Parathyroid adenoma (tissue), 2 donors: ENCODE data around the gene LRRC46.

Experiments
- H2AFZ ChIP-seq: fragments of 300-600 bp; sonication (generic); one replicate; pipeline ENCODE4 v1.7.0; 2017; ENCODE audit warnings: antibody characterized with exemption, mild to moderate bottlenecking
- H3K27ac ChIP-seq: fragments of 300-600 bp; sonication (generic); one replicate; pipeline ENCODE4 v1.7.0; 2017
- H3K27me3 ChIP-seq: fragments of 300-600 bp; sonication (generic); one replicate; pipeline ENCODE4 v1.7.0; 2017; ENCODE audit warnings: low read length; ENCODE audit not compliant: control insufficient read depth, insufficient read depth
- H3K36me3 ChIP-seq: fragments of 300-600 bp; sonication (generic); one replicate; pipeline ENCODE4 v1.7.0; 2017; ENCODE audit warnings: low read length; ENCODE audit not compliant: control insufficient read depth, insufficient read depth
- H3K4me1 ChIP-seq: fragments of 300-600 bp; sonication (generic); one replicate; pipeline ENCODE4 v1.7.0; 2017; ENCODE audit warnings: control low read depth
- H3K4me2 ChIP-seq: fragments of 300-600 bp; sonication (generic); one replicate; pipeline ENCODE4 v1.7.0; 2017; ENCODE audit warnings: low read length
- H3K4me3 ChIP-seq: fragments of 300-600 bp; sonication (generic); one replicate; pipeline ENCODE4 v1.7.0; 2017; ENCODE audit warnings: low read depth, low read length
- H3K79me2 ChIP-seq: fragments of 300-600 bp; sonication (generic); one replicate; pipeline ENCODE4 v1.7.0; 2017; ENCODE audit warnings: control low read depth
- H3K9ac ChIP-seq: fragments of 300-600 bp; sonication (generic); one replicate; pipeline ENCODE4 v1.7.0; 2017; ENCODE audit warnings: mild to moderate bottlenecking
- H3K9me3 ChIP-seq: fragments of 300-600 bp; sonication (generic); one replicate; pipeline ENCODE4 v1.7.0; 2017; ENCODE audit warnings: low read length; ENCODE audit not compliant: control insufficient read depth
- CTCF ChIP-seq: fragments of 300-600 bp; sonication (generic); IDR thresholded peaks from one replicate; pipeline ENCODE4 v1.7.0; 2017; ENCODE audit warnings: antibody characterized with exemption, mild to moderate bottlenecking
- donor health status: primary hyperparathyroidism.

Gene LRRC46

DNA sequence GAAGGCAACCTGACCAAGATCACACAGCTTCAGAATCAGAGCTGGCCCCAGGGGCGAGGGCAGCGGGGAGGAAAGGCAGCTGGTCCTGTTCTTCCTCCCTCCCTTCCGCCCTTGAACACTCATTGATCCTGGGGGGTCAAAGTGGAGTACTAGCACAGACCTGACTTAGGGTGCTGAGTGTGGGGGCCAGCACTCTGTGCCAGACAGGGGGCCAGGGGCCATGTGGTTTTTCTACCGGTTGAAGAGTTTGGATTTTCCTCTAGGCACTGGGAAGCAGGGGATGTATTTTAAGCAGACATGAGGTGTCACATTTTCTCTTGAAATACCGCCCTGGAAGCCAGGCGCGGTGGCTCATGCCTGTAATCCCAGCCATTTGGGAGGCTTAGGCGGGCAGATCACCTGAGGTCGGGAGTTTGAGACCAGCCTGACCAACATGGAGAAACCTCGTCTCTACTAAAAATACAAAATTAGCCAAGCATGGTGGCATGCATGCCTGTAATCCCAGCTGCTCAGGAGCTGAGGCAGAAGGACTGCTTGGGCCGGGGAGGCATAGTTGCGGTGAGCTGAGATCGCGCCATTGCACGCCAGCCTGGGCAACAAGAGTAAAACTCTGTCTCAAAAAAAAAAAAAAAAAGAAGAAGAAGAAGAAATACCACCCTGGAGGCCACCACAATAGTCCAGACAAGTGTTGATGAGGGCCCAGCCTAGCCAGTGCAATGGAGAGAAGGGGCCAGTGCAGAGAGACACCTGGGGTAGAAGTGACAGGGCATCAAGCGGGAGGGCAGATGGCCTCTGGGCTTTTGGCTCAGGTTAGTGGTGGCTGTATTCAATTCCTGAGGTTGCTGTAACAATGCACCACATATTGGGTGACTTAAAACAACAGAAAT lies 25.2 kb upstream of the LRRC46 start:
- Histone ChIP-seq H3K36me3 (no peaks in the 10 kb centered on the region), H3K4me3 (no peak overlapping the region), H2AFZ (no peak overlapping the region), H3K9ac (no peak overlapping the region), H3K79me2 (no peaks in the 10 kb centered on the region), H3K27me3 (no peaks in the 10 kb centered on the region), H3K4me2 (no peak overlapping the region), H3K9me3 (no peaks in the 10 kb centered on the region), H3K4me1 (peaks cover 5% of the 10 kb centered on the region), H3K27ac (no peak overlapping the region)
- no peak for TF ChIP-seq CTCF

DNA sequence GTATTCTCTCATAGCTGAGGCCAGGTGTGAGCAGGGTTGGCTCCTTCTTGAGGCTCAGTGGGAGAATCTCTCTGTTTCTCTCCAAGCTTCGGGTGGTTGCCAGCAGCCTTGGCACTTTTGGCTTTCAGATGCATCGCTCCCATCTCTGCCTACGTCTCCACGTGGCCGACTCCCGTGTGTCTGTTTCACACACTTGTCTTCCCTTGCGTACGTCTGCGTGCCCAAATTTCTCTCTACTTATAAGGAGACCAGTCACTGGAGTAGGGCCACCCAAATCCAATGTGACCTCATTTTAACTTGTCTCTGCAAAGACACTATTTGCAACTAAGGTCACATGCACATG lies 24.6 kb upstream of the LRRC46 start:
- H3K4me3 ChIP-seq = no peak overlapping the region
- no peaks in the 10 kb centered on the region for H3K79me2 ChIP-seq
- H2AFZ ChIP-seq = no peak overlapping the region
- no peak for TF ChIP-seq CTCF
- H3K27ac ChIP-seq = no peak overlapping the region
- no peak overlapping the region for H3K9ac ChIP-seq
- no peaks in the 10 kb centered on the region for H3K27me3 ChIP-seq
- H3K4me1 ChIP-seq = peaks cover 5% of the 10 kb centered on the region
- no peak overlapping the region for H3K4me2 ChIP-seq
- H3K36me3 ChIP-seq = no peaks in the 10 kb centered on the region
- H3K9me3 ChIP-seq = no peaks in the 10 kb centered on the region

GRCh38 chr17:47807421-47807820 lies 24.0 kb upstream of the LRRC46 start:
- Histone ChIP-seq H3K79me2 (no peaks in the 10 kb centered on the region), H3K9me3 (no peaks in the 10 kb centered on the region), H3K36me3 (no peaks in the 10 kb centered on the region), H3K4me2 (no peak overlapping the region), H3K27ac (no peak overlapping the region), H2AFZ (no peak overlapping the region), H3K9ac (no peak overlapping the region), H3K27me3 (no peaks in the 10 kb centered on the region), H3K4me3 (no peak overlapping the region), H3K4me1 (peaks cover 5% of the 10 kb centered on the region)
- TF ChIP-seq CTCF = no peak

DNA sequence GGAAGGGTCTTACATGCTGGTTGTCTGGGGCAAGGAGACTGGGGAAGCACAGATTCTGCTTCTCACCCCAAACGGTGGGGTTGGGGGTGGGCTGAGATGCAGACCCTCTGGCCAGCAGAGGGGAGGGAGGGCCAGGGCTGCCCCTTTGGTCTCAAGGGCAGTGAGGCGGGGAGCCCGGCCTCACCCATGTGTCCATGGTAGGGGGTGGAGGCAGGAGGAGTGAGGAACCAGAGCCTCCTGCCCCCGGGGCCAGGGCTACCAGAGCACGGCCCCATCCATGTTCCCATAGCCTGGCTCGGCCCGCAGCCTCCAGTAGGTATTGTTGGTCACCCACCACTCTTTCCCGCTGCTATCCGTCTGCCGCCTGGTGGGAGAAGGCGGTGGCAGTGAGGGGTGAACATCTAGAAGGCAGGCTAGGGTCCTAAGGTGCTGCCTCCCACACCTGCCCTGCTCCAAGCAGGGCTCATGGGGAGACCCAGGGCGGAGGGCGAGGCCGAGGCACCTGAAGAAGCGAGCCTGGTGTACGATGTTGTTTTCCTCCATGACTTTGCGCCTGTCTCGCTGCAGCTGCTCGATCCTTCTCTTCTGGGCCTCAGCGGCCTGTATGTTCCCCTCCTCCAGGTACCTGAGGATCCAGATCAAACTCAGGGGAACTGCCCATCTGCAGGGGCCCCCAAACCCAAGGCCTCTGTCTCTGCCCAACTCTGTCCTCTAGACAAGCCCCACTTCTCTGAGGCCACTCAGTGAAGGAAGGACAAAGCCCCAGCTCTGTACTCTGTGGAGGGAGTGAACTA lies 23.2 kb upstream of the LRRC46 start:
- Histone ChIP-seq H2AFZ (no peak overlapping the region), H3K4me2 (no peak overlapping the region), H3K27me3 (no peaks in the 10 kb centered on the region), H3K79me2 (no peaks in the 10 kb centered on the region), H3K4me1 (peaks cover 5% of the 10 kb centered on the region), H3K4me3 (no peak overlapping the region), H3K27ac (no peak overlapping the region), H3K9ac (no peak overlapping the region), H3K9me3 (no peaks in the 10 kb centered on the region), H3K36me3 (no peaks in the 10 kb centered on the region)
- no peak for TF ChIP-seq CTCF
